LNCAP (cell line): Measurements from ENCODE around the gene EVL.

Source experiments
- TF ChIP-seq, protein P1 (sequence below): fragments of 450-650 bp; IDR thresholded peaks from 2 replicates; pipeline ENCODE4 v1.5.1; 2017; ENCODE audit warnings: mild to moderate bottlenecking

Gene EVL

DNA sequence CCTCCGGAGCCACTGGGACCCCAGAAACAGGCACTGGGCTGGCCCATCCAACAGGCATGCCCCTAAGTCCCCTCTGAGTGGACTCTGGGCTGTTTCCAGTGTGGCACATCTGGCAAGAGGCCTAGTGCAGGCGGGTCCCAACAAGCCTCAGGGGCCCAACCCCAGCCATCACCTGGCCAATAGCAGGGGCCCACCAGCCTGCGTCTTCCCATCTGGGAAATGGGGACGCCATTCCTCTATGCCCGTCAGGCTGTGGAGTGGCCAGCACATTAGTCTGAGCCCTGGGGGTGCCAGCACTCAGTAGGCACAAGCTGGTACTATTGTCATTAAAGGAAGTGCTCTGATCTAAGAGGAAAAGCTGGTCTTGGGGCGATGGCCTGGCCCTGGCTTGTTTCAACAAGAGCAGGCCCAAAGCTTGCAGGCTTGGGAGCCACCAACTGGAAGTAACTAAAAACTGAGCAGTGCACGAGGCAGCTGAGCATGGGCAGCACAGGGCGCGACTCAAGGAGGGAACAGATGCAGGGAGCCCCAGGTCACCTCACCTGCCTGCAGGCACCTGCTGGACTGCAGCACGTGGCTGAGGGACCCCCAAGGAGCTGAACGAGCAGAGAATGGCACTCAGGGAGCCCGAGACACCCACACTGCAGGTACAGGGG lies 85.8 kb downstream of the EVL start:
- TF ChIP-seq, protein P1, sequence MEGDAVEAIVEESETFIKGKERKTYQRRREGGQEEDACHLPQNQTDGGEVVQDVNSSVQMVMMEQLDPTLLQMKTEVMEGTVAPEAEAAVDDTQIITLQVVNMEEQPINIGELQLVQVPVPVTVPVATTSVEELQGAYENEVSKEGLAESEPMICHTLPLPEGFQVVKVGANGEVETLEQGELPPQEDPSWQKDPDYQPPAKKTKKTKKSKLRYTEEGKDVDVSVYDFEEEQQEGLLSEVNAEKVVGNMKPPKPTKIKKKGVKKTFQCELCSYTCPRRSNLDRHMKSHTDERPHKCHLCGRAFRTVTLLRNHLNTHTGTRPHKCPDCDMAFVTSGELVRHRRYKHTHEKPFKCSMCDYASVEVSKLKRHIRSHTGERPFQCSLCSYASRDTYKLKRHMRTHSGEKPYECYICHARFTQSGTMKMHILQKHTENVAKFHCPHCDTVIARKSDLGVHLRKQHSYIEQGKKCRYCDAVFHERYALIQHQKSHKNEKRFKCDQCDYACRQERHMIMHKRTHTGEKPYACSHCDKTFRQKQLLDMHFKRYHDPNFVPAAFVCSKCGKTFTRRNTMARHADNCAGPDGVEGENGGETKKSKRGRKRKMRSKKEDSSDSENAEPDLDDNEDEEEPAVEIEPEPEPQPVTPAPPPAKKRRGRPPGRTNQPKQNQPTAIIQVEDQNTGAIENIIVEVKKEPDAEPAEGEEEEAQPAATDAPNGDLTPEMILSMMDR = no peak

DNA sequence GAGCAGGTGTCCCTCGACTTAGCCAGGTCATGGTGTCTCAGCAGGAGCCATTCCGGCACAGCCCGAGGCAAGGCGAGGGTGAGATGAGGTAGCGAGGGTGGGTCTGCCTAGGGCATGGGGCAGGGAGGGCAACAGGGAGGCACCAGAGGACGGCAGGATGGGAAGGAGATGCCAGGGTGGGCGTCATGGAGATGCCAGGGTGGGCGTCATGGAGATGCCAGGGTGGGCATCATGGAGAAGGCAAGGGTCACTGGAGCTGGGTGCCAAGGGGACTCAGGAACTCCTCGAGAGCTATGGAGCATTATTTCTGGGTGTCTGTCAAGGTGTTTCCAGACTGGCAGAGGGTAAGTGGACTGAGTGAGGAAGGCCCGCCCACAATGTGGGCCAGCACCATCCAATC lies 86.9 kb downstream of the EVL start:
- TF ChIP-seq, protein P1 = no peak

DNA sequence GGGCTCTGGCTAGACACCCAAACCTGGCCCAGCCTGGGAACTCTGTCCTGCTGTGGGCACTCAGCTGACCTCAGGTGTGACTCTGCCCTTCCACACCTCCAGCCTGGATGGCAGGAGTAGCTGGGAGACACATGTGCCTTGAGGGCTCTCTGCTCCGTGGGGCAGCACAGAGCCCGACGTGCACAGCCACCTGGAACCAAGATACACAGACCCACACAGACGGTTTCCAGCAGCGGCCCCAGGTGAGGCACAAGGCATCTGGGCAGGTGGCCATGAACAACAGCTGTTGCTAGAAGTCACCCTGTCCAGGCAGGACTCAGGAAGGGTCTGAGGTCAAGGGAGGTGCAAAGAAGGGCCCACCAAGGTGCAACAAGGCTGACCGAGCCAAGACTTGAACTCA lies 88.3 kb downstream of the EVL start:
- TF ChIP-seq, protein P1 = no peak

DNA sequence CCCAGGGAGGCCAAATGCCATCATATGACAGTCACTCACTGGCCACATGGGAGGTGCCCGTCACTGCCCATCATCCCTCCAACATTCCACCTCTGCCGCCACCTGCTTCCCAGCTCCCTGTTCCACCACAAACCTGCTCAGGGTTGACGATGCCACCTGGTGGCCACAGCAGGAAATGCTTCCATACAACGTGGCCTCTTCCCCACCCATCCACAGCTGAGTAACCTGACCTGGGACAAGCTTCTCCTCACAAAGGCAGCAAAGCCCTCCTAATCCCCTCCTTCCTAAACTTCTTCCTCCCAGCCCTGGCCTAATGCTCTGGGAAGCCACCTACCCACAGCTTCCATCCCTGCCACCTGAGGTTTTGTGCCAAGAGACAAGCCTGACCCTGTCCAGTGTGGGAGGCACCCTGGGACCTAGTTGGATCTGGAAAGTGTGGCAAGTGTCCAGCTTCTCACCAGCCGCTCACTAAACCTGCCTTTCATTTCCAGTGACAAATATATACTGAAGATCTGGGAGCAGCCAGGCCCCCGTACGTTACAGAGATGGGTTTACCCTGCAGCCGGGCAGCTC lies 89.9 kb downstream of the EVL start:
- TF ChIP-seq, protein P1 = peak; percentile 83

DNA sequence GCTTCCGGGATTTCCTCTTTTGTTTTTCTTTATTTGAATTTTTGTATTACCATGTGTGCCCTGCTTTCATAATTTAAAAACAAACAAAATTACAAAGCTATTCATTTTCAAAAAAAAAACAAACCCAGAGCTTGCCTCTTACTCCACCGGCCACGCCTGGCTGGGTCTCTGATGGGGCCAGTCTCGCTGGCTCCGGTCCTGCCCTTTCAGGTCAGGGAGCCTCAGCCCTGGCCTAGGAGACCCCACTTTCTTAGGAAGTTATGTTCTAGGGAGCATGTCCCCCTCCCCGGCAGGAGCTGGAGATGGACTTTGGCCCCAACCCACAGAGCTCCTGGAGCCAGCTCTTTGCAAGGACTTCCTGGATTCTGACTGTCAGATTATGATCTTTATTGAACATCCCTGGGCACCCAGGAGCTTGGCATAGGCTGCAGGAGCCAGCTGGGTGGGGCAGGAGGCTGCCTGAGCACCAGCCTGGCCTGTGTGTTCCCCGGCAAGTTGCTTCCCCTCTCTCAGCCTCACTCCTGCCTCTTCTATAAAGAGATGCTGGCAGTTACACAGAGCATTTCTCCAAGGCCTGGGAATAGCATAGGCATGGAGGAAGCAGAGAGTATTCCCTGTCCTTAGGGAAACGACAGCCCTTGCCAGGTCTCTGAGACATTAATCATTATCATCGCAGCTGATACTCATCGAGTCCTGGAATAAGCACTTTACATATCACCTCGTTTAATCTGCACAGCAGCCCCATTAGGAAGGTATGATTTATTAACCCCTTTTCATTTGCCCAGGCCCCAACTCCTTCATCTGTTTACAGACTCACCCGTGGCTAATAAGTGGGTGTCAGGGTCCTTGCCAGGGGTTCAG lies 90.8 kb downstream of the EVL start:
- TF ChIP-seq, protein P1 = no peak

DNA sequence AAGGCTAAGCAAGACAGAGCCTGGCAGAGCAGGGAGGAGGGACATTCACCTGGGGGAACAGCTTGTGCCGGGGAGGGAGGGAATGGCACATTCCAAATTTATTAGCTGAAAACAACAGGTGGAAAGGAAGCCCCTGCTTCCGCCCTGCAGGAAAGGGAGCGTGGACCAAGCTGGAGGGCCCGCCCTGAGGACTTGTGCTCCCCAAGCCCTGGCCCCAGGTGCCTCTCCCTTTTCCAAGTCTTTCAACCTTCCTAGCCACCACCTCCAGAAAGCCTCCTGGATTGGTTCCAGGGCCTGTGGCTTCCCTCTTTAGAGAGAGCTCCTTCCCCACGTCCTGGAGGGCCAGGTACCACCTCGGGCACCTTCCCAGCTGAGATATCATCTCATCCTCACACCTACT lies 91.6 kb downstream of the EVL start:
- TF ChIP-seq, protein P1 = no peak

DNA sequence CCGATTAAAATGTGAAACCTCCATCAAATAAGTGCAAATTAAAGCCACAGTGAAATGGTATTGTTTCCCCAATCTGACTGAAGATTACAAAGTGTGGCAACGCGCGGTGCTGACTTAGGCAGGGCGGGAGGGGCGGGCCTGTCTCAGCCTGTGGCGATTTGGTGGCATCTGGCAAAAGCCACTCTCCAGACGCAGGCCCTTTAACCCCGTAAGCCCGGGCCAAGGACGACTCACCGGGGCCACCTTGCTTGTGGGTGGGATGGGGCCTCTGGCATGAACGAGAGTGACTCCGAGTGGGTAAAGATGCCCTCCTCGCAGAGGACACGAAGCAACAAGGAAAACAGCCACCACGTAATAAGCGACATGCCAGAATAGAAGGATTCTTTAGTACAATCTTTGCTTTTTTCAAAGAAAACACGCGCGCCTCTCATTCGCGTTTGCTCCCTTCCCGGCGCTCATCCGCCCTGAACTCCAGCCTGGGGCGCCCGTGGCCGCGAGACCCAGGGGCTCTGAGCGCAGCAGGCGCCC lies 93.4 kb downstream of the EVL start:
- TF ChIP-seq, protein P1 = no peak
